SK-N-SH treated with all-trans-retinoic acid at 6 μM for 48 hours (cell line): ENCODE results near the gene COL23A1.

Experiments used
- ATAC-seq: fragments of 200-7000 bp; cut with Tn5 transposase; 3 replicates; pipeline ENCODE4 v1.9.1; 2020; ENCODE audit warnings: mild to moderate bottlenecking, moderate library complexity
- ARNTL ChIP-seq: fragments of 450-650 bp; formaldehyde crosslinking; IDR thresholded peaks from 2 replicates; pipeline ENCODE4 v1.5.0; 2020; ENCODE audit warnings: low read depth, mild to moderate bottlenecking, moderate library complexity, borderline replicate concordance
- BACH2 ChIP-seq: fragments of 250-450 bp; sonication (Bioruptor Pico); IDR thresholded peaks from 2 replicates; pipeline ENCODE4 v1.9.0; 2021; ENCODE audit warnings: mild to moderate bottlenecking, borderline replicate concordance
- CREB5 ChIP-seq: fragments of 250-450 bp; sonication (Bioruptor Pico); IDR thresholded peaks from 2 replicates; pipeline ENCODE4 v1.5.1; 2020; ENCODE audit warnings: low read depth, mild to moderate bottlenecking, moderate library complexity
- CSDC2 ChIP-seq: fragments of 250-450 bp; sonication (Bioruptor Pico); IDR thresholded peaks from 2 replicates; pipeline ENCODE4 v1.5.0; 2020; ENCODE audit warnings: mild to moderate bottlenecking, moderate library complexity
- GLIS3 ChIP-seq: fragments of 250-450 bp; sonication (Bioruptor Pico); IDR thresholded peaks from 2 replicates; pipeline ENCODE4 v1.5.0; 2020; ENCODE audit warnings: mild to moderate bottlenecking, moderate library complexity
- ISL1 ChIP-seq: fragments of 250-450 bp; sonication (Bioruptor Pico); IDR thresholded peaks from 2 replicates; pipeline ENCODE4 v2.1.2; 2022; ENCODE audit warnings: mild to moderate bottlenecking, moderate library complexity
- OSR1 ChIP-seq: fragments of 250-450 bp; sonication (Bioruptor Pico); IDR thresholded peaks from 2 replicates; pipeline ENCODE4 v1.8.0; 2022; ENCODE audit warnings: moderate library complexity, mild to moderate bottlenecking, inconsistent platforms
- PATZ1 ChIP-seq: fragments of 250-450 bp; sonication (Bioruptor Pico); IDR thresholded peaks from 2 replicates; pipeline ENCODE4 v1.8.0; 2020; ENCODE audit warnings: mild to moderate bottlenecking, moderate library complexity, borderline replicate concordance
- POU6F1 ChIP-seq: fragments of 250-450 bp; sonication (Bioruptor Pico); IDR thresholded peaks from 2 replicates; pipeline ENCODE4 v1.8.0; 2021; ENCODE audit warnings: low read depth, mild to moderate bottlenecking, moderate library complexity, borderline replicate concordance
- PPARA ChIP-seq: fragments of 250-450 bp; sonication (Bioruptor Pico); IDR thresholded peaks from 2 replicates; pipeline ENCODE4 v1.5.0; 2020; ENCODE audit warnings: mild to moderate bottlenecking, borderline replicate concordance
- RARB ChIP-seq: fragments of 250-450 bp; sonication (Bioruptor Pico); IDR thresholded peaks from 2 replicates; pipeline ENCODE4 v1.8.0; 2021; ENCODE audit warnings: mild to moderate bottlenecking, moderate library complexity
- TCF4 ChIP-seq: fragments of 250-450 bp; sonication (Bioruptor Pico); IDR thresholded peaks from 2 replicates; pipeline ENCODE4 v1.8.0; 2021; ENCODE audit warnings: mild to moderate bottlenecking, moderate library complexity, borderline replicate concordance
- TOX ChIP-seq: fragments of 250-450 bp; sonication (Bioruptor Pico); IDR thresholded peaks from 2 replicates; pipeline ENCODE4 v1.8.0; 2021; ENCODE audit warnings: mild to moderate bottlenecking, moderate library complexity, borderline replicate concordance
- ZC3H10 ChIP-seq: fragments of 250-450 bp; sonication (Bioruptor Pico); IDR thresholded peaks from 2 replicates; pipeline ENCODE4 v1.5.1; 2021; ENCODE audit warnings: mild to moderate bottlenecking, moderate library complexity
- ZFP3 ChIP-seq: fragments of 250-450 bp; sonication (Bioruptor Pico); IDR thresholded peaks from 2 replicates; pipeline ENCODE4 v1.5.0; 2020; ENCODE audit warnings: mild to moderate bottlenecking, moderate library complexity
- ZFP30 ChIP-seq: fragments of 450-650 bp; formaldehyde crosslinking; IDR thresholded peaks from 2 replicates; pipeline ENCODE4 v1.5.0; 2022; ENCODE audit warnings: mild to moderate bottlenecking, moderate library complexity
- ZNF565 ChIP-seq: fragments of 450-650 bp; formaldehyde crosslinking; conservative IDR thresholded peaks from 2 replicates; pipeline ENCODE4 v1.5.0; 2020; ENCODE audit warnings: low read depth, mild to moderate bottlenecking, moderate library complexity
- ZNF70 ChIP-seq: fragments of 450-650 bp; formaldehyde crosslinking; IDR thresholded peaks from 2 replicates; pipeline ENCODE4 v1.5.0; 2020; ENCODE audit warnings: mild to moderate bottlenecking, moderate library complexity
- ZNF8 ChIP-seq: fragments of 450-650 bp; formaldehyde crosslinking; IDR thresholded peaks from 2 replicates; pipeline ENCODE4 v1.5.0; 2020; ENCODE audit warnings: mild to moderate bottlenecking, moderate library complexity
- TF ChIP-seq, protein P1 (sequence below): fragments of 250-450 bp; sonication (Bioruptor Pico); IDR thresholded peaks from 2 replicates; pipeline ENCODE4 v1.5.1; 2021; ENCODE audit warnings: mild to moderate bottlenecking, moderate library complexity
- TF ChIP-seq, protein P2 (sequence below): fragments of 250-450 bp; sonication (Bioruptor Pico); IDR thresholded peaks from 2 replicates; pipeline ENCODE4 v1.5.0; 2020; ENCODE audit warnings: mild to moderate bottlenecking, moderate library complexity

The COL23A1 gene

GRCh38 chr5:178472138-178472537 lies 118.1 kb downstream of the COL23A1 start:
- TF ChIP-seq CREB5 (CRISPR knock-in tag) (no peak), TOX (CRISPR knock-in tag) (no peak), OSR1 (CRISPR knock-in tag) (no peak), ISL1 (CRISPR knock-in tag) (no peak), POU6F1 (no peak), GLIS3 (CRISPR knock-in tag) (no peak), ZC3H10 (CRISPR knock-in tag) (no peak), ARNTL (CRISPR knock-in tag) (no peak), PATZ1 (CRISPR knock-in tag) (no peak), CSDC2 (CRISPR knock-in tag) (no peak), ZNF70 (CRISPR knock-in tag) (no peak)
- TF ChIP-seq, protein P1, sequence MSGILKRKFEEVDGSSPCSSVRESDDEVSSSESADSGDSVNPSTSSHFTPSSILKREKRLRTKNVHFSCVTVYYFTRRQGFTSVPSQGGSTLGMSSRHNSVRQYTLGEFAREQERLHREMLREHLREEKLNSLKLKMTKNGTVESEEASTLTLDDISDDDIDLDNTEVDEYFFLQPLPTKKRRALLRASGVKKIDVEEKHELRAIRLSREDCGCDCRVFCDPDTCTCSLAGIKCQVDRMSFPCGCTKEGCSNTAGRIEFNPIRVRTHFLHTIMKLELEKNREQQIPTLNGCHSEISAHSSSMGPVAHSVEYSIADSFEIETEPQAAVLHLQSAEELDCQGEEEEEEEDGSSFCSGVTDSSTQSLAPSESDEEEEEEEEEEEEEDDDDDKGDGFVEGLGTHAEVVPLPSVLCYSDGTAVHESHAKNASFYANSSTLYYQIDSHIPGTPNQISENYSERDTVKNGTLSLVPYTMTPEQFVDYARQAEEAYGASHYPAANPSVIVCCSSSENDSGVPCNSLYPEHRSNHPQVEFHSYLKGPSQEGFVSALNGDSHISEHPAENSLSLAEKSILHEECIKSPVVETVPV (CRISPR knock-in tag), result no peak
- TF ChIP-seq, all 23 proteins: peak for 0
- ATAC-seq, result no peak

- TF ChIP-seq ISL1 (CRISPR knock-in tag) (no peak), TCF4 (CRISPR knock-in tag) (no peak), TOX (CRISPR knock-in tag) (no peak), RARB (CRISPR knock-in tag) (no peak), GLIS3 (CRISPR knock-in tag) (no peak), CREB5 (CRISPR knock-in tag) (no peak), POU6F1 (no peak), PPARA (CRISPR knock-in tag) (no peak), ARNTL (CRISPR knock-in tag) (no peak), ZNF565 (CRISPR knock-in tag) (no peak), ZFP3 (CRISPR knock-in tag) (no peak), PATZ1 (CRISPR knock-in tag) (no peak), ZNF8 (CRISPR knock-in tag) (no peak), BACH2 (CRISPR knock-in tag) (no peak), CSDC2 (CRISPR knock-in tag) (no peak), ZFP30 (CRISPR knock-in tag) (no peak), ZC3H10 (CRISPR knock-in tag) (no peak), OSR1 (CRISPR knock-in tag) (no peak)
- TF ChIP-seq, protein P2, sequence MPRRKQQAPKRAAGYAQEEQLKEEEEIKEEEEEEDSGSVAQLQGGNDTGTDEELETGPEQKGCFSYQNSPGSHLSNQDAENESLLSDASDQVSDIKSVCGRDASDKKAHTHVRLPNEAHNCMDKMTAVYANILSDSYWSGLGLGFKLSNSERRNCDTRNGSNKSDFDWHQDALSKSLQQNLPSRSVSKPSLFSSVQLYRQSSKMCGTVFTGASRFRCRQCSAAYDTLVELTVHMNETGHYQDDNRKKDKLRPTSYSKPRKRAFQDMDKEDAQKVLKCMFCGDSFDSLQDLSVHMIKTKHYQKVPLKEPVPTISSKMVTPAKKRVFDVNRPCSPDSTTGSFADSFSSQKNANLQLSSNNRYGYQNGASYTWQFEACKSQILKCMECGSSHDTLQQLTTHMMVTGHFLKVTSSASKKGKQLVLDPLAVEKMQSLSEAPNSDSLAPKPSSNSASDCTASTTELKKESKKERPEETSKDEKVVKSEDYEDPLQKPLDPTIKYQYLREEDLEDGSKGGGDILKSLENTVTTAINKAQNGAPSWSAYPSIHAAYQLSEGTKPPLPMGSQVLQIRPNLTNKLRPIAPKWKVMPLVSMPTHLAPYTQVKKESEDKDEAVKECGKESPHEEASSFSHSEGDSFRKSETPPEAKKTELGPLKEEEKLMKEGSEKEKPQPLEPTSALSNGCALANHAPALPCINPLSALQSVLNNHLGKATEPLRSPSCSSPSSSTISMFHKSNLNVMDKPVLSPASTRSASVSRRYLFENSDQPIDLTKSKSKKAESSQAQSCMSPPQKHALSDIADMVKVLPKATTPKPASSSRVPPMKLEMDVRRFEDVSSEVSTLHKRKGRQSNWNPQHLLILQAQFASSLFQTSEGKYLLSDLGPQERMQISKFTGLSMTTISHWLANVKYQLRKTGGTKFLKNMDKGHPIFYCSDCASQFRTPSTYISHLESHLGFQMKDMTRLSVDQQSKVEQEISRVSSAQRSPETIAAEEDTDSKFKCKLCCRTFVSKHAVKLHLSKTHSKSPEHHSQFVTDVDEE (CRISPR knock-in tag), result no peak
- no peak for ATAC-seq
Measured at GRCh38 chr5:178471711-178472110, 118.5 kb downstream of the COL23A1 start.
